ENCODE measurements around the gene RANBP3. TPM values are rescaled to one million over a fixed set of nuclear protein-coding genes. Genes with fewer than 3 reads are reported as not detected.

RANBP3 gene
- total RNA-seq, 2 experiments from 2014 or later = 74.3 to 90.2 TPM

GRCh38 chr19:5914946-5915781 is 62.8 kb downstream of the RANBP3 start:
- POLR2A ChIA-PET = no interaction called here
- intact Hi-C loops (cut with micrococcal nuclease; ENCODE audit: unreplicated experiment) = no loop called here
- TF ChIP-seq CTCF (conservative IDR thresholded peaks at IDR 0.05; ENCODE audit: low read length) = no peak
- TF ChIP-seq EZH2phosphoT487 (IDR thresholded peaks at IDR 0.05; ENCODE audit: borderline replicate concordance, low read depth, low read length) = no peak
- H3K4me1 ChIP-seq (ENCODE audit: insufficient read depth, low read length, poor library complexity, severe bottlenecking) = no peaks in the 10 kb centered on the region
- H3K27ac ChIP-seq (ENCODE audit: low read depth, low read length, poor library complexity, severe bottlenecking) = no peak overlapping the region
- no peaks in the 10 kb centered on the region for H3K9me2 ChIP-seq (ENCODE audit: insufficient read depth, low read length)
- H3K4me2 ChIP-seq (ENCODE audit: low read length) = no peak overlapping the region
- H2AFZ ChIP-seq (ENCODE audit: low read length) = no peak overlapping the region
- no peak overlapping the region for H3K4me3 ChIP-seq (ENCODE audit: low read depth, low read length, poor library complexity, severe bottlenecking)
- H3K9me3 ChIP-seq (ENCODE audit: low read length) = no peaks in the 10 kb centered on the region
- CTCF ChIA-PET (ENCODE audit: unreplicated experiment) = no interaction called here
- no peaks in the 10 kb centered on the region; the same call in 1 of the 2 replicates for H4K20me1 ChIP-seq (ENCODE audit: insufficient read depth, low read length)
- no peaks in the 10 kb centered on the region for H3K79me2 ChIP-seq (ENCODE audit: insufficient read depth, low read depth, low read length)
- H3K36me3 ChIP-seq (ENCODE audit: insufficient read depth, low read length) = peaks cover 59% of the 10 kb centered on the region
- BruUV-seq (replicated peaks) = no TSS peak
- DNase-seq (ENCODE audit: low spot score) = no peak

- no peaks in the 10 kb centered on the region for H3K9me3 ChIP-seq (ENCODE audit: low read length)
- H4K20me1 ChIP-seq (ENCODE audit: insufficient read depth, low read length) = no peaks in the 10 kb centered on the region; the same call in 1 of the 2 replicates
- H3K79me2 ChIP-seq (ENCODE audit: insufficient read depth, low read depth, low read length) = no peaks in the 10 kb centered on the region
- H3K4me2 ChIP-seq (ENCODE audit: low read length) = no peak overlapping the region
- no peak overlapping the region for H3K4me3 ChIP-seq (ENCODE audit: low read depth, low read length, poor library complexity, severe bottlenecking)
- no peak overlapping the region for H3K27ac ChIP-seq (ENCODE audit: low read depth, low read length, poor library complexity, severe bottlenecking)
- ChIA-PET POLR2A (no interaction called here), CTCF (ENCODE audit: unreplicated experiment) (no interaction called here)
- H2AFZ ChIP-seq (ENCODE audit: low read length) = no peak overlapping the region
- no peak for TF ChIP-seq EZH2phosphoT487 (IDR thresholded peaks at IDR 0.05; ENCODE audit: borderline replicate concordance, low read depth, low read length)
- no peak for TF ChIP-seq CTCF (conservative IDR thresholded peaks at IDR 0.05; ENCODE audit: low read length)
- no peaks in the 10 kb centered on the region for H3K4me1 ChIP-seq (ENCODE audit: insufficient read depth, low read length, poor library complexity, severe bottlenecking)
- DNase-seq (ENCODE audit: low spot score) = no peak
- peaks cover 57% of the 10 kb centered on the region for H3K36me3 ChIP-seq (ENCODE audit: insufficient read depth, low read length)
- H3K9me2 ChIP-seq (ENCODE audit: insufficient read depth, low read length) = no peaks in the 10 kb centered on the region
- intact Hi-C loops (cut with micrococcal nuclease; ENCODE audit: unreplicated experiment) = no loop called here
- no TSS peak for BruUV-seq (replicated peaks)
These were observed 63.6 kb downstream of the RANBP3 start for GRCh38 chr19:5914358-5914774.

- no peak within 1 kb of the TSS for H3K4me2 ChIP-seq (ENCODE audit: low read length)
- H3K9me3 ChIP-seq (ENCODE audit: low read length) = no peaks in the 10 kb centered on the region
- H3K4me1 ChIP-seq (ENCODE audit: insufficient read depth, low read length, poor library complexity, severe bottlenecking) = no peaks in the 10 kb centered on the region
- POLR2A ChIA-PET = no interaction called here
- BruUV-seq (replicated peaks) = no TSS peak
- no peak for TF ChIP-seq CTCF (conservative IDR thresholded peaks at IDR 0.05; ENCODE audit: low read length)
- no peak for TF ChIP-seq EZH2phosphoT487 (IDR thresholded peaks at IDR 0.05; ENCODE audit: borderline replicate concordance, low read depth, low read length)
- no peak within 1 kb of the TSS for H3K4me3 ChIP-seq (ENCODE audit: low read depth, low read length, poor library complexity, severe bottlenecking)
- H2AFZ ChIP-seq (ENCODE audit: low read length) = no peak within 1 kb of the TSS
- CTCF ChIA-PET (ENCODE audit: unreplicated experiment) = no interaction called here
- no peaks in the 10 kb centered on the region for H3K79me2 ChIP-seq (ENCODE audit: insufficient read depth, low read depth, low read length)
- intact Hi-C loops (cut with micrococcal nuclease; ENCODE audit: unreplicated experiment) = no loop called here
- DNase-seq (ENCODE audit: low spot score) = no peak
- H3K27ac ChIP-seq (ENCODE audit: low read depth, low read length, poor library complexity, severe bottlenecking) = no peak within 1 kb of the TSS
- H3K9me2 ChIP-seq (ENCODE audit: insufficient read depth, low read length) = no peaks in the 10 kb centered on the region
- H4K20me1 ChIP-seq (ENCODE audit: insufficient read depth, low read length) = no peaks in the 10 kb centered on the region
- peaks cover 51% of the 10 kb centered on the region for H3K36me3 ChIP-seq (ENCODE audit: insufficient read depth, low read length)
These were observed 64.1 kb downstream of the RANBP3 start, which contains the start of gene CAPS for GRCh38 chr19:5913739-5914357. TSS of gene CAPS (plus strand) at chr19:5914254. CDS start at chr19:5914407, 153 bp downstream.
